Sigmoid colon (tissue), 4 donors: ENCODE data around the gene LRIT2.

ENCODE experiments used
- EP300 ChIP-seq, 4 donors: sonication (generic); formaldehyde crosslinking; IDR thresholded peaks; one replicate each; pipeline ENCODE4 v1.6.1; 2017; ENCODE audit warnings: antibody characterized with exemption in 4 of 4
- POLR2A ChIP-seq, 2 donors: fragments of 450-650 bp; IDR thresholded peaks; one replicate each; pipeline ENCODE4 v1.6.1; 2016; ENCODE audit warnings: antibody characterized with exemption in 2 of 2, mild to moderate bottlenecking in 2 of 2, moderate library complexity in 2 of 2
- POLR2AphosphoS5 ChIP-seq, 4 donors: sonication (generic); formaldehyde crosslinking; IDR thresholded peaks; one replicate each; pipeline ENCODE4 v1.6.1; 2017; ENCODE audit warnings: antibody characterized with exemption in 4 of 4
- TF ChIP-seq, protein P1 (sequence below), 4 experiments: fragments of 450-650 bp in 3 of 4; fragments of 200-600 bp in 1 of 4; IDR thresholded peaks; one replicate each; pipeline ENCODE4 v1.5.1; 2016 to 2019; ENCODE audit warnings: antibody characterized with exemption in 4 of 4, mild to moderate bottlenecking in 3 of 4, moderate library complexity in 2 of 4

DNA sequence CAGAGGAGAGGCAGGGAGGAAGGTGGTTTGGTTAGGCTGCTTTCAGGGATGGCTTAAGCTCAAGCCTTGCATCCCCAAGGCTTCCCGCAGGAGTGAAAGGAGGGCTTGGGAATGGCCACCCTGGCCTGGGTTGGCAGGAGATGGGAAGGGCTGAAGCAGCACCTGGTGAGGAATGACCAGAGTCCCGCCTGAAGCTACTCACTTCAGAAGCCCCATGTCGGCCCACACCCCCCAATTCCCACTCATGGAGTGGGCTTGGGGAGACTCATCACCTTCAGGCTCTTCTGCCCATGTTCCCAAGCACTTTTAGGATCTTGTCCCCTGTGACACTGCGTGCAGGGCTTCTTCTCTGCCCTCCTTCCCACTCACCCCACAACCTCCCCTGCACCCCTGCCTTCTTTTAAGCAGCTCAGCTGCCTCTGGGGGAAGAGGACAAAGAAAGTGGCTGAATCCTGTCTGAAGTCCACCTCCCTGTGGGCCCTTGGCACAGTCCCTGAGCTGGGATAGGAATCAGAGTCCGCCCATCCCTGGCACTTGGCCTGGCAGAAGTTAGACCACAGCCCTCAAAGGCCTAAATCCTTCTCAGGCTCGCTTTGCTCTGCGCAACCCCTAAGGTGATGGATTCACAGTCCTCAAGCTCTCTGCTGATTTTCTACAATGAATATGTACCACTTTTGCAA, 36.0 kb upstream of the LRIT2 start:
- TF ChIP-seq POLR2A (IDR thresholded peaks at IDR 0.05) = no peak
- TF ChIP-seq, protein P1, sequence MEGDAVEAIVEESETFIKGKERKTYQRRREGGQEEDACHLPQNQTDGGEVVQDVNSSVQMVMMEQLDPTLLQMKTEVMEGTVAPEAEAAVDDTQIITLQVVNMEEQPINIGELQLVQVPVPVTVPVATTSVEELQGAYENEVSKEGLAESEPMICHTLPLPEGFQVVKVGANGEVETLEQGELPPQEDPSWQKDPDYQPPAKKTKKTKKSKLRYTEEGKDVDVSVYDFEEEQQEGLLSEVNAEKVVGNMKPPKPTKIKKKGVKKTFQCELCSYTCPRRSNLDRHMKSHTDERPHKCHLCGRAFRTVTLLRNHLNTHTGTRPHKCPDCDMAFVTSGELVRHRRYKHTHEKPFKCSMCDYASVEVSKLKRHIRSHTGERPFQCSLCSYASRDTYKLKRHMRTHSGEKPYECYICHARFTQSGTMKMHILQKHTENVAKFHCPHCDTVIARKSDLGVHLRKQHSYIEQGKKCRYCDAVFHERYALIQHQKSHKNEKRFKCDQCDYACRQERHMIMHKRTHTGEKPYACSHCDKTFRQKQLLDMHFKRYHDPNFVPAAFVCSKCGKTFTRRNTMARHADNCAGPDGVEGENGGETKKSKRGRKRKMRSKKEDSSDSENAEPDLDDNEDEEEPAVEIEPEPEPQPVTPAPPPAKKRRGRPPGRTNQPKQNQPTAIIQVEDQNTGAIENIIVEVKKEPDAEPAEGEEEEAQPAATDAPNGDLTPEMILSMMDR (IDR thresholded peaks at IDR 0.05) = no peak
- no peak for TF ChIP-seq POLR2AphosphoS5 (IDR thresholded peaks at IDR 0.05)
- TF ChIP-seq EP300 (IDR thresholded peaks at IDR 0.05) = no peak
